Uterus (tissue), 4 donors: ENCODE results near the gene CCND2. TPM values are rescaled to one million over a fixed set of nuclear protein-coding genes. Genes with fewer than 3 reads are reported as not detected.
A peak's percentile ranks its signal among the peaks of the same experiment; 100 is the strongest.

Experiments
- DNase-seq, 2 donors: peaks; one replicate each; pipeline ENCODE4 v3.0.0-alpha.2; 2019 to 2020
- H3K27ac ChIP-seq, 2 donors: fragments of 200-600 bp; sonication (generic); 1 replicate in 1 of 2; 2 replicates in 1 of 2; pipeline ENCODE4 v1.5.1; 2016 to 2018
- H3K27me3 ChIP-seq, 2 donors: fragments of 200-600 bp; sonication (generic); one replicate each; pipeline ENCODE4 v1.5.1; 2018 to 2019; ENCODE audit warnings: control low read depth in 1 of 2
- H3K36me3 ChIP-seq, 2 donors: fragments of 200-600 bp; sonication (generic); one replicate each; pipeline ENCODE4 v1.5.1; 2019; ENCODE audit warnings: control low read depth in 1 of 2
- H3K4me1 ChIP-seq, 2 donors: fragments of 200-600 bp; sonication (generic); one replicate each; pipeline ENCODE4 v1.5.1; 2018 to 2019; ENCODE audit warnings: control low read depth in 1 of 2
- H3K4me3 ChIP-seq, 2 donors: fragments of 200-600 bp; sonication (generic); 1 replicate in 1 of 2; 2 replicates in 1 of 2; pipeline ENCODE4 v1.5.1; 2018 to 2019; ENCODE audit warnings: mild to moderate bottlenecking in 1 of 2
- H3K9me3 ChIP-seq, 2 donors: fragments of 200-600 bp; sonication (generic); one replicate each; pipeline ENCODE4 v1.5.1; 2019; ENCODE audit warnings: control low read depth in 1 of 2
- CTCF ChIP-seq, 4 experiments: fragments of 200-600 bp in 2 of 4; fragments of 450-650 bp in 2 of 4; sonication (generic) in 2 of 4; IDR thresholded peaks; one replicate each; pipeline ENCODE4 v1.5.1; 2016 to 2019; ENCODE audit warnings: antibody characterized with exemption in 4 of 4, mild to moderate bottlenecking in 2 of 4, moderate library complexity in 1 of 4
- POLR2A ChIP-seq, 2 donors: fragments of 450-650 bp; IDR thresholded peaks; one replicate each; pipeline ENCODE4 v1.6.1; 2016; ENCODE audit warnings: antibody characterized with exemption in 2 of 2, mild to moderate bottlenecking in 1 of 2, moderate library complexity in 1 of 2
- intact Hi-C: fragments of 100-400 bp; cut with DNase I; formaldehyde crosslinking; loops from one replicate; pipeline ENCODE4 v1.15.1; 2023; ENCODE audit warnings: low total_unique reads
- total RNA-seq, 4 donors: library from RNA; depleted of rRNA in 3 of 4; stranded (reverse); fragments of >200 nt in 3 of 4; gene quantifications; one replicate each; pipeline versions ENCODE4 v1.1.0 to v1.2.4, GENCODE V29; 2014 to 2023
- donor health status: DM: yes; HTN: yes; CAD: no.

CCND2 gene
- total RNA-seq, 4 donors from 2014 or later, result 49.4 to 210 (median 100) TPM

GRCh38 chr12:4266990-4267389 lies 6.6 kb upstream of the CCND2 start:
- Histone ChIP-seq H3K27ac (no peak overlapping the region), H3K27me3 (no peaks in the 10 kb centered on the region), H3K36me3 (no peaks in the 10 kb centered on the region), H3K9me3 (no peaks in the 10 kb centered on the region), H3K4me3 (no peak overlapping the region), H3K4me1 (no peaks in the 10 kb centered on the region)
- intact Hi-C loops, result no loop called here
- no peak for TF ChIP-seq CTCF (IDR thresholded peaks at IDR 0.05)
- no peak for TF ChIP-seq POLR2A (IDR thresholded peaks at IDR 0.05)
- no peak for DNase-seq

GRCh38 chr12:4267704-4268328 lies 5.7 kb upstream of the CCND2 start:
- Histone ChIP-seq H3K27ac (peak overlapping the region in 1 of 2 donors; percentile 88), H3K27me3 (no peaks in the 10 kb centered on the region), H3K4me1 (no peaks in the 10 kb centered on the region), H3K9me3 (no peaks in the 10 kb centered on the region), H3K4me3 (no peak overlapping the region), H3K36me3 (no peaks in the 10 kb centered on the region)
- DNase-seq, result no peak
- TF ChIP-seq CTCF (IDR thresholded peaks at IDR 0.05) (no peak), POLR2A (IDR thresholded peaks at IDR 0.05) (no peak)
- intact Hi-C loops, result loop anchor here (2.0 kb wide), 1 partner anchor 19 kb away; no protein-coding TSS in a partner anchor

GRCh38 chr12:4268329-4269181 lies 5.0 kb upstream of the CCND2 start:
- Histone ChIP-seq H3K27ac (peak overlapping the region; percentile 88 to 99), H3K27me3 (no peaks in the 10 kb centered on the region)
- intact Hi-C loops, result loop anchor here (2.0 kb wide), 1 partner anchor 18 kb away; no protein-coding TSS in a partner anchor

GRCh38 chr12:4269279-4269991 lies 4.1 kb upstream of the CCND2 start:
- Histone ChIP-seq H3K4me1 (no peaks in the 10 kb centered on the region), H3K27ac (peak overlapping the region; percentile 88 to 99), H3K36me3 (no peaks in the 10 kb centered on the region), H3K9me3 (no peaks in the 10 kb centered on the region), H3K4me3 (peak overlapping the region; percentile 47 to 91), H3K27me3 (no peaks in the 10 kb centered on the region)
- TF ChIP-seq POLR2A (IDR thresholded peaks at IDR 0.05) (peak; percentile 83 to 84), CTCF (IDR thresholded peaks at IDR 0.05) (peak; percentile 25 to 51 (median 34))
- intact Hi-C loops, result loop anchor here (2.0 kb wide), 1 partner anchor 17 kb away; no protein-coding TSS in a partner anchor
- peak; percentile 89 to 91 for DNase-seq

More at GRCh38 chr12:4268329-4269181, 5.0 kb upstream of the CCND2 start:
- no peaks in the 10 kb centered on the region for H3K36me3 ChIP-seq
- H3K9me3 ChIP-seq, result no peaks in the 10 kb centered on the region
- DNase-seq, result no peak
- no peak for TF ChIP-seq POLR2A (IDR thresholded peaks at IDR 0.05)
- TF ChIP-seq CTCF (IDR thresholded peaks at IDR 0.05), result no peak
- no peaks in the 10 kb centered on the region for H3K4me1 ChIP-seq
- H3K4me3 ChIP-seq, result peak overlapping the region; percentile 47 to 91
